Mucosa of descending colon (tissue), 3 donors: Measurements from ENCODE around the gene ABITRAM. TPM values are rescaled to one million over a fixed set of nuclear protein-coding genes. Genes with fewer than 3 reads are reported as not detected.

Experiments used
- ATAC-seq: fragments of 200-7000 bp; cut with Tn5 transposase; one replicate; pipeline ENCODE4 v1.9.1; 2020; ENCODE audit warnings: mild to moderate bottlenecking, moderate library complexity
- DNase-seq, 3 donors: peaks; one replicate each; pipeline ENCODE4 v3.0.0-alpha.2; 2020
- H3K36me3 ChIP-seq: fragments of 200-600 bp; one replicate; pipeline ENCODE4 v1.8.0; 2021; ENCODE audit warnings: low read depth, mild to moderate bottlenecking
- H3K4me1 ChIP-seq: fragments of 200-600 bp; one replicate; pipeline ENCODE4 v1.8.0; 2021; ENCODE audit warnings: low read depth, mild to moderate bottlenecking
- H3K4me3 ChIP-seq: fragments of 200-600 bp; one replicate; pipeline ENCODE4 v1.8.0; 2021; ENCODE audit warnings: mild to moderate bottlenecking
- H3K9me3 ChIP-seq: fragments of 200-600 bp; one replicate; pipeline ENCODE4 v1.8.0; 2021; ENCODE audit warnings: mild to moderate bottlenecking
- intact Hi-C, 2 donors: fragments of 100-400 bp; cut with DNase I in 1 of 2; cut with micrococcal nuclease in 1 of 2; formaldehyde crosslinking; loops; one replicate each; pipeline versions ENCODE4 v1.11.0 to v1.11.1; 2022; cut with DNase I, micrococcal nuclease
- total RNA-seq, 3 donors: library from RNA; stranded (reverse); fragmentation: NEBNext Ultra II Directional in 2 of 3; extraction: Animal tissue kit (Norgen Biotek cat#: 25700) in 2 of 3; gene quantifications; one replicate each; pipeline versions ENCODE4 v1.2.1 to v1.2.4, GENCODE V29; 2021 to 2023
- TF ChIP-seq, protein P1 (sequence below): fragments of 200-600 bp; IDR thresholded peaks from one replicate; pipeline ENCODE4 v1.8.0; 2022; ENCODE audit warnings: antibody characterized with exemption, mild to moderate bottlenecking
- donor health status: DM: no; HTN: no; CAD: no; lungs with moderate emphysema.
- donor health status: DM: no; HTN: no; CAD: no.
- donor health status: DM: no; HTN: yes; CAD: no.

Gene ABITRAM
- total RNA-seq, 3 donors from 2014 or later, result 13.2 to 16.8 (median 15.2) TPM

DNA sequence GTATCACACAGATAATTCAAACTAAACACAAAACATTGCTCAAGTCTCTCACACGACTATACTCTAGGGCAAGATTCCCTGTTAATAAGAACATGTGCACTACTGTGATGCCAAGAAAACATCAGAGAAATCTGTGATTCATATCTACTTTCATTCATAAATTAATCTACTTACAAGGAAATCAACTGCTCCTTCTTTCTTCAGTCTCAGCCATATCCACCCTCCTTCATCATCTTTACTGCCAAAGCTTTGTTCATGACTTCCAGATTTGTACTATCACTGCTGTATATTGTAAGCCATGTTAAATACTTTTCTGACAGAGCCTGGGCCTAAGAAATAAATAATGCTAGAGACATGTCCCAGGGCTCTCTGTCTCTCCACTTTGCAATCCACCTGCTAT, 44.0 kb downstream of the ABITRAM start:
- Histone ChIP-seq H3K9me3 (no peaks in the 10 kb centered on the region), H3K4me1 (no peaks in the 10 kb centered on the region), H3K4me3 (no peak overlapping the region), H3K36me3 (no peaks in the 10 kb centered on the region)
- intact Hi-C loops, result no loop called here
- DNase-seq (no peak), ATAC-seq (no peak)
- TF ChIP-seq, protein P1, sequence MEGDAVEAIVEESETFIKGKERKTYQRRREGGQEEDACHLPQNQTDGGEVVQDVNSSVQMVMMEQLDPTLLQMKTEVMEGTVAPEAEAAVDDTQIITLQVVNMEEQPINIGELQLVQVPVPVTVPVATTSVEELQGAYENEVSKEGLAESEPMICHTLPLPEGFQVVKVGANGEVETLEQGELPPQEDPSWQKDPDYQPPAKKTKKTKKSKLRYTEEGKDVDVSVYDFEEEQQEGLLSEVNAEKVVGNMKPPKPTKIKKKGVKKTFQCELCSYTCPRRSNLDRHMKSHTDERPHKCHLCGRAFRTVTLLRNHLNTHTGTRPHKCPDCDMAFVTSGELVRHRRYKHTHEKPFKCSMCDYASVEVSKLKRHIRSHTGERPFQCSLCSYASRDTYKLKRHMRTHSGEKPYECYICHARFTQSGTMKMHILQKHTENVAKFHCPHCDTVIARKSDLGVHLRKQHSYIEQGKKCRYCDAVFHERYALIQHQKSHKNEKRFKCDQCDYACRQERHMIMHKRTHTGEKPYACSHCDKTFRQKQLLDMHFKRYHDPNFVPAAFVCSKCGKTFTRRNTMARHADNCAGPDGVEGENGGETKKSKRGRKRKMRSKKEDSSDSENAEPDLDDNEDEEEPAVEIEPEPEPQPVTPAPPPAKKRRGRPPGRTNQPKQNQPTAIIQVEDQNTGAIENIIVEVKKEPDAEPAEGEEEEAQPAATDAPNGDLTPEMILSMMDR, result no peak

GRCh38 chr9:108980893-108981292, 46.7 kb downstream of the ABITRAM start:
- TF ChIP-seq, protein P1, result no peak
- intact Hi-C loops, result no loop called here

DNA sequence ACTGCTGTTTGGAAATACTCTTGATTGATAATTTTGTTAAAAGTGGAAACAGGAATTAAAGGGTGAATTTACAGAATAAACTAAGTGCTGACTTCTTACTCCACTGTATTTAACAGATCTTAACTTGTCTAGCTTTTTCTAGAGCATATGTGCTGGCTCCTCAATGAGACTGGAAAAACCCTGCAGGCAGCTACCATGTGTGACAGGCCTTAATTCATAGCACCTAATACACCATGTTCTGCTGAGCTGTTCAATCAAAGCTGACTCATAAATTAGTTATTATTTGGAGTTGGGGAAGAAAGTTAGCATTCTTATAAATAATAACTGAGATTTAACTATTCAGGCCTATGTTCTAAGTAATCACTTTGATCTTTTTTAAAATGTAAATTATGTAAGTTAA, 49.7 kb downstream of the ABITRAM start:
- Histone ChIP-seq H3K9me3 (no peaks in the 10 kb centered on the region), H3K36me3 (no peaks in the 10 kb centered on the region), H3K4me1 (no peaks in the 10 kb centered on the region), H3K4me3 (no peak overlapping the region)
- no peak for ATAC-seq
- intact Hi-C loops, result no loop called here
- no peak for DNase-seq
- TF ChIP-seq, protein P1, result no peak

More at GRCh38 chr9:108980893-108981292, 46.7 kb downstream of the ABITRAM start:
- Histone ChIP-seq H3K36me3 (no peaks in the 10 kb centered on the region), H3K4me3 (no peak overlapping the region), H3K4me1 (no peaks in the 10 kb centered on the region), H3K9me3 (no peaks in the 10 kb centered on the region)
- DNase-seq (no peak), ATAC-seq (no peak)

Other genes starting within 250 kb of the ABITRAM start
- not detected for gene ACTL7B, start 78.4 kb upstream of the ABITRAM start, total RNA-seq
- gene ACTL7A, start 72.1 kb upstream of the ABITRAM start, total RNA-seq, result not detected
- gene ELP1, start 276 bp upstream of the ABITRAM start, total RNA-seq, result 10 to 100 TPM; 14.3 to 18.7 (median 16.7) TPM
- 10 to 100 TPM in 2 of 3 donors, 1 to 10 TPM in 1; 8.3 to 21.9 (median 15.6) TPM for gene CTNNAL1, start 79.1 kb downstream of the ABITRAM start, total RNA-seq
- gene TMEM245, start 185.5 kb downstream of the ABITRAM start, total RNA-seq, result 10 to 100 TPM; 26.3 to 72.8 (median 33.6) TPM
- 1 to 10 TPM in 1 of 3 donors, under 1 TPM in 2; 0.49 to 4.8 (median 0.96) TPM for gene FRRS1L, start 232.8 kb downstream of the ABITRAM start, total RNA-seq